ENCODE results near the gene MGAT5B. TPM values are rescaled to one million over a fixed set of nuclear protein-coding genes. Genes with fewer than 3 reads are reported as not detected.
A peak's percentile ranks its signal among the peaks of the same experiment; 100 is the strongest.

MGAT5B gene
- total and polyA plus RNA-seq, 10 of the 15 experiments (the other 5 are each of a cell fraction or from before 2014, with no cell fraction given): 0.13 TPM; not detected in 9

DNA sequence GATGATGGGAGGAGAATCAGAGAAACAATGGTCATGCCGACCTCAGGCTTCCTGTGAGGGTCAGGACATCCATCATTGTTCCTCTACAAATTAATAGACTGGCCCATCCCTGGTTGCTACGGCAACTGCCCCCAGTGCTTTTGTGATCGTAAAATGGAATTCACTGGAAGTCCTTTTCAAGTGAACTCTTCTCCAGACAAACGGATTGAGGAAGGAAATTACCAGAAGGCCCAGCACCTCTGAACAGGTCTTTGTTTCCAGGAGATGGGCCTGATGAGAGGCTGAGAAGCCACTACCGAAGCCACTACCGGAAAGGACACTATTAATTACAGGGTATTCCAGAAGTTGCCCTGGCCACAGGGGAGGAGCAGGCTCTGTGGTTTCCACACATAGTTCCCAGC lies 126.0 kb downstream of the MGAT5B start:
- Histone ChIP-seq H3K27me3 (replicated peaks in 1 of 2; ENCODE audit: control insufficient read depth in 2 of 2, insufficient read depth in 2 of 2, low read length in 1 of 2) (peaks cover 0 to 1% of the 10 kb centered on the region in 2 experiments; a peak in 1 of 4 replicates), H3K4me3 (no peak overlapping the region), H4K20me1 (ENCODE audit: control insufficient read depth, insufficient read depth) (no peaks in the 10 kb centered on the region), H3K79me2 (ENCODE audit: control insufficient read depth, insufficient read depth, low read length) (no peaks in the 10 kb centered on the region), H2AFZ (ENCODE audit: control insufficient read depth, low read depth, low read length) (no peak overlapping the region), H3K36me3 (ENCODE audit: control insufficient read depth in 2 of 2, insufficient read depth in 2 of 2, low read length in 1 of 2) (no peaks in the 10 kb centered on the region), H3K27ac (ENCODE audit: control insufficient read depth, insufficient read depth) (no peak overlapping the region), H3K9ac (ENCODE audit: control insufficient read depth, insufficient read depth, low read length) (no peak overlapping the region), H3K9me3 (replicated peaks; ENCODE audit: control insufficient read depth, insufficient read depth, low read length) (no peaks in the 10 kb centered on the region), H3K4me2 (ENCODE audit: control insufficient read depth, insufficient read depth) (no peak overlapping the region), H3K4me1 (ENCODE audit: control insufficient read depth, insufficient read depth, low read length) (peaks cover 22% of the 10 kb centered on the region)
- 0 out of 2 replicates have a peak, but pooled peaks have one; percentile 20 for TF ChIP-seq BMI1 (IDR thresholded peaks at IDR 0.05; ENCODE audit: borderline replicate concordance)
- no peak for TF ChIP-seq SREBF2 (IDR thresholded peaks at IDR 0.05; ENCODE audit: low read length)
- no peak for ATAC-seq
- intact Hi-C loops (cut with micrococcal nuclease; ENCODE audit: unreplicated experiment): no loop called here
- no peak for FAIRE-seq
- CTCF ChIA-PET: no interaction called here
- BruUV-seq (replicated peaks): no TSS peak
- POLR2A ChIA-PET: no interaction called here
- DNase-seq (ENCODE audit: low read depth, low spot score): no peak
- RAD21 ChIA-PET (ENCODE audit: unreplicated experiment): no interaction called here
- in situ Hi-C loops (cut with MboI): no loop called here
- 36% methylated on average over 6 of the region's 6 CpGs for WGBS (ENCODE audit: insufficient coverage, insufficient replicate concordance, low lambda C conversion rate, missing lambda C conversion rate)
- SMC1A ChIA-PET (ENCODE audit: uncharacterized antibody, unreplicated experiment): no interaction called here

GRCh38 chr17:76995387-76996105 lies 127.3 kb downstream of the MGAT5B start:
- H3K4me1 ChIP-seq (ENCODE audit: control insufficient read depth, insufficient read depth, low read length): peaks cover 22% of the 10 kb centered on the region
- in situ Hi-C loops (cut with MboI) (no loop called here), intact Hi-C loops (cut with micrococcal nuclease; ENCODE audit: unreplicated experiment) (no loop called here)
- FAIRE-seq (no peak), DNase-seq (ENCODE audit: low read depth, low spot score) (no peak), ATAC-seq (no peak)
- ChIA-PET SMC1A (ENCODE audit: uncharacterized antibody, unreplicated experiment) (interaction anchor here (1.1 to 1.2 kb wide), 2 partner anchors 13 to 17 kb away, joined by 3 read pairs; no protein-coding TSS in a partner anchor), RAD21 (ENCODE audit: unreplicated experiment) (no interaction called here), CTCF (no interaction called here), POLR2A (interaction anchor here (0.6 to 0.7 kb wide), 2 partner anchors 91 to 334 kb away, joined by 5 read pairs; no protein-coding TSS in a partner anchor)
- WGBS (ENCODE audit: insufficient coverage, insufficient replicate concordance, low lambda C conversion rate, missing lambda C conversion rate): 60% methylated on average over 11 of the region's 11 CpGs
- H3K4me2 ChIP-seq (ENCODE audit: control insufficient read depth, insufficient read depth): no peak overlapping the region
- no peak overlapping the region for H3K9ac ChIP-seq (ENCODE audit: control insufficient read depth, insufficient read depth, low read length)
- H3K36me3 ChIP-seq (ENCODE audit: control insufficient read depth in 2 of 2, insufficient read depth in 2 of 2, low read length in 1 of 2): no peaks in the 10 kb centered on the region
- no peaks in the 10 kb centered on the region for H3K79me2 ChIP-seq (ENCODE audit: control insufficient read depth, insufficient read depth, low read length)
- no peak overlapping the region for H3K27ac ChIP-seq (ENCODE audit: control insufficient read depth, insufficient read depth)
- no TSS peak for BruUV-seq (replicated peaks)
- H2AFZ ChIP-seq (ENCODE audit: control insufficient read depth, low read depth, low read length): no peak overlapping the region
- H4K20me1 ChIP-seq (ENCODE audit: control insufficient read depth, insufficient read depth): no peaks in the 10 kb centered on the region
- H3K9me3 ChIP-seq (replicated peaks; ENCODE audit: control insufficient read depth, insufficient read depth, low read length): no peaks in the 10 kb centered on the region
- H3K4me3 ChIP-seq: no peak overlapping the region
- no peaks in the 10 kb centered on the region for H3K27me3 ChIP-seq (replicated peaks in 1 of 2; ENCODE audit: control insufficient read depth in 2 of 2, insufficient read depth in 2 of 2, low read length in 1 of 2)
- TF ChIP-seq, protein P1, sequence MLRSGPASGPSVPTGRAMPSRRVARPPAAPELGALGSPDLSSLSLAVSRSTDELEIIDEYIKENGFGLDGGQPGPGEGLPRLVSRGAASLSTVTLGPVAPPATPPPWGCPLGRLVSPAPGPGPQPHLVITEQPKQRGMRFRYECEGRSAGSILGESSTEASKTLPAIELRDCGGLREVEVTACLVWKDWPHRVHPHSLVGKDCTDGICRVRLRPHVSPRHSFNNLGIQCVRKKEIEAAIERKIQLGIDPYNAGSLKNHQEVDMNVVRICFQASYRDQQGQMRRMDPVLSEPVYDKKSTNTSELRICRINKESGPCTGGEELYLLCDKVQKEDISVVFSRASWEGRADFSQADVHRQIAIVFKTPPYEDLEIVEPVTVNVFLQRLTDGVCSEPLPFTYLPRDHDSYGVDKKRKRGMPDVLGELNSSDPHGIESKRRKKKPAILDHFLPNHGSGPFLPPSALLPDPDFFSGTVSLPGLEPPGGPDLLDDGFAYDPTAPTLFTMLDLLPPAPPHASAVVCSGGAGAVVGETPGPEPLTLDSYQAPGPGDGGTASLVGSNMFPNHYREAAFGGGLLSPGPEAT (IDR thresholded peaks at IDR 0.05; ENCODE audit: low read depth): no peak
- TF ChIP-seq STAT3 (IDR thresholded peaks at IDR 0.05; ENCODE audit: low read depth, low read length) (no peak), CBX3 (IDR thresholded peaks at IDR 0.05; ENCODE audit: borderline replicate concordance, low read depth) (no peak), MTA3 (IDR thresholded peaks at IDR 0.05; ENCODE audit: borderline replicate concordance, low read length) (no peak), E2F4 (IDR thresholded peaks at IDR 0.05; ENCODE audit: low read depth, low read length) (no peak), NBN (IDR thresholded peaks at IDR 0.05) (no peak), GATAD2B (conservative IDR thresholded peaks at IDR 0.05; ENCODE audit: low read depth) (no peak), TCF3 (IDR thresholded peaks at IDR 0.05; ENCODE audit: borderline replicate concordance, insufficient read depth, low read depth, low read length) (no peak), HCFC1 (IDR thresholded peaks at IDR 0.05; ENCODE audit: low read length) (no peak)
